Activated B cell treated with CpG ODN at 0.5 μM for 24 hours (primary cell): ENCODE data around the gene PDZRN4. TPM values are rescaled to one million over a fixed set of nuclear protein-coding genes. Genes with fewer than 3 reads are reported as not detected.

Experiments used
- ATAC-seq: fragments of 200-7000 bp; cut with Tn5 transposase; one replicate; pipeline ENCODE4 v1.10.0; 2021; ENCODE audit warnings: low read depth, mild to moderate bottlenecking, moderate library complexity
- CTCF ChIA-PET: fragments of 350-600 bp; sonication (Branson Sonifier 250); formaldehyde crosslinking; loops from one replicate; lab custom pipeline; 2021; ENCODE audit warnings: antibody characterized with exemption; lab: Charles Lee
- POLR2A ChIA-PET: fragments of 350-600 bp; sonication (Branson Sonifier 250); formaldehyde crosslinking; loops from one replicate; lab custom pipeline; 2021; ENCODE audit warnings: antibody characterized with exemption; lab: Charles Lee
- DNase-seq: peaks from one replicate; pipeline ENCODE4 v3.0.0; 2022
- H3K27ac Mint-ChIP-seq: one replicate; pipeline ENCODE4 v1.8.0; 2020; ENCODE audit warnings: mixed read lengths
- H3K27me3 Mint-ChIP-seq: one replicate; pipeline ENCODE4 v1.8.0; 2021; ENCODE audit warnings: mixed read lengths
- H3K36me3 Mint-ChIP-seq: one replicate; pipeline ENCODE4 v1.8.0; 2021; ENCODE audit warnings: low read depth, mixed read lengths
- H3K4me1 Mint-ChIP-seq: one replicate; pipeline ENCODE4 v1.8.0; 2021; ENCODE audit warnings: mixed read lengths
- H3K4me3 Mint-ChIP-seq: one replicate; pipeline ENCODE4 v1.8.0; 2020; ENCODE audit warnings: mild to moderate bottlenecking, mixed read lengths
- H3K9me3 Mint-ChIP-seq: one replicate; pipeline ENCODE4 v1.8.0; 2020; ENCODE audit warnings: mixed read lengths
- CTCF ChIP-seq: fragments of 200-600 bp; IDR thresholded peaks from one replicate; pipeline ENCODE4 v1.8.0; 2022; ENCODE audit warnings: antibody characterized with exemption, mild to moderate bottlenecking
- intact Hi-C: fragments of 100-400 bp; cut with micrococcal nuclease; formaldehyde crosslinking; loops from one replicate; pipeline ENCODE4 v1.15.1; 2024
- total RNA-seq: library from RNA; stranded (reverse); gene quantifications from 2 replicates; pipeline ENCODE4 v1.2.3, GENCODE V29; 2022

The PDZRN4 gene
- total RNA-seq, 1 donor from 2014 or later, result not detected

- H3K4me1 Mint-ChIP-seq, result peaks cover 2% of the 10 kb centered on the region
- H3K27ac Mint-ChIP-seq, result no peak overlapping the region
- ChIA-PET CTCF (no interaction called here), POLR2A (no interaction called here)
- no peak overlapping the region for H3K4me3 Mint-ChIP-seq
- DNase-seq (no peak), ATAC-seq (no peak)
- no peaks in the 10 kb centered on the region for H3K27me3 Mint-ChIP-seq
- no peaks in the 10 kb centered on the region for H3K9me3 Mint-ChIP-seq
- no peaks in the 10 kb centered on the region for H3K36me3 Mint-ChIP-seq
- intact Hi-C loops, result loop anchor here (10.0 kb wide), 1 partner anchor 509 kb away; no protein-coding TSS in a partner anchor
- TF ChIP-seq CTCF, result no peak
Measured at GRCh38 chr12:41515953-41516352, 327.8 kb downstream of the PDZRN4 start.

- no peaks in the 10 kb centered on the region for H3K36me3 Mint-ChIP-seq
- ATAC-seq, result no peak
- ChIA-PET CTCF (no interaction called here), POLR2A (no interaction called here)
- no peak for DNase-seq
- no peaks in the 10 kb centered on the region for H3K9me3 Mint-ChIP-seq
- no peak overlapping the region for H3K4me3 Mint-ChIP-seq
- intact Hi-C loops, result no loop called here
- no peak overlapping the region for H3K27ac Mint-ChIP-seq
- H3K27me3 Mint-ChIP-seq, result no peaks in the 10 kb centered on the region
- peaks cover 16% of the 10 kb centered on the region for H3K4me1 Mint-ChIP-seq
- no peak for TF ChIP-seq CTCF
Measured at GRCh38 chr12:41520869-41521268, 332.7 kb downstream of the PDZRN4 start.

- H3K9me3 Mint-ChIP-seq, result no peaks in the 10 kb centered on the region
- ATAC-seq (peak; percentile 42), DNase-seq (no peak)
- peak overlapping the region; percentile 50 for H3K27ac Mint-ChIP-seq
- peak overlapping the region; percentile 39 for H3K4me3 Mint-ChIP-seq
- CTCF ChIA-PET, result no interaction called here
- H3K4me1 Mint-ChIP-seq, result peaks cover 16% of the 10 kb centered on the region
- intact Hi-C loops, result no loop called here
- no peaks in the 10 kb centered on the region for H3K36me3 Mint-ChIP-seq
- H3K27me3 Mint-ChIP-seq, result no peaks in the 10 kb centered on the region
- POLR2A ChIA-PET, result no interaction called here
- no peak for TF ChIP-seq CTCF
Measured at GRCh38 chr12:41521872-41522379, 333.8 kb downstream of the PDZRN4 start.

GRCh38 chr12:41527062-41527461, 338.9 kb downstream of the PDZRN4 start:
- ATAC-seq (no peak), DNase-seq (no peak)
- no peaks in the 10 kb centered on the region for H3K36me3 Mint-ChIP-seq
- CTCF ChIA-PET, result no interaction called here
- H3K9me3 Mint-ChIP-seq, result no peaks in the 10 kb centered on the region
- peaks cover 8% of the 10 kb centered on the region for H3K4me1 Mint-ChIP-seq
- intact Hi-C loops, result no loop called here
- no peak for TF ChIP-seq CTCF
- no peaks in the 10 kb centered on the region for H3K27me3 Mint-ChIP-seq
- no peak overlapping the region for H3K4me3 Mint-ChIP-seq
- H3K27ac Mint-ChIP-seq, result no peak overlapping the region
- POLR2A ChIA-PET, result no interaction called here

GRCh38 chr12:41527534-41528116, 339.5 kb downstream of the PDZRN4 start:
- ChIA-PET POLR2A (no interaction called here), CTCF (no interaction called here)
- H3K4me1 Mint-ChIP-seq, result peaks cover 2% of the 10 kb centered on the region
- H3K27me3 Mint-ChIP-seq, result no peaks in the 10 kb centered on the region
- no peak for TF ChIP-seq CTCF
- ATAC-seq (no peak), DNase-seq (no peak)
- no peaks in the 10 kb centered on the region for H3K36me3 Mint-ChIP-seq
- no peaks in the 10 kb centered on the region for H3K9me3 Mint-ChIP-seq
- intact Hi-C loops, result no loop called here
- H3K27ac Mint-ChIP-seq, result no peak overlapping the region
- no peak overlapping the region for H3K4me3 Mint-ChIP-seq
